Prostate gland (tissue), 2 donors: ENCODE data around the gene PTPRD. TPM values are rescaled to one million over a fixed set of nuclear protein-coding genes. Genes with fewer than 3 reads are reported as not detected.

Source experiments
- DNase-seq: peaks from one replicate; pipeline ENCODE4 v3.0.0-alpha.2; 2019; ENCODE audit warnings: low spot score
- H3K27ac ChIP-seq, 2 donors: fragments of 200-600 bp; sonication (generic); 2 replicates each; pipeline ENCODE4 v1.5.1; 2017 to 2019
- H3K27me3 ChIP-seq: fragments of 200-600 bp; sonication (generic); replicated peaks from 2 replicates; pipeline ENCODE4 v1.5.1; 2019; ENCODE audit not compliant: insufficient read depth
- H3K36me3 ChIP-seq, 2 donors: fragments of 200-600 bp; sonication (generic); 1 replicate in 1 of 2; 2 replicates in 1 of 2; pipeline versions ENCODE4 v1.5.1 to v1.8.1; 2017 to 2019
- H3K4me1 ChIP-seq: fragments of 200-600 bp; sonication (generic); replicated peaks from 2 replicates; pipeline ENCODE4 v1.5.1; 2019
- H3K4me3 ChIP-seq, 2 donors: fragments of 200-600 bp; sonication (generic); 2 replicates each; pipeline ENCODE4 v1.5.1; 2017 to 2019
- H3K9me3 ChIP-seq: fragments of 200-600 bp; sonication (generic); 2 replicates; pipeline ENCODE4 v1.5.1; 2017
- POLR2A ChIP-seq: fragments of 450-650 bp; IDR thresholded peaks from one replicate; pipeline ENCODE4 v1.6.1; 2016; ENCODE audit warnings: antibody characterized with exemption, mild to moderate bottlenecking
- POLR2AphosphoS5 ChIP-seq: sonication (generic); formaldehyde crosslinking; IDR thresholded peaks from one replicate; pipeline ENCODE4 v1.6.1; 2017; ENCODE audit warnings: antibody characterized with exemption
- WGBS: methylation state at CpG from one replicate; pipeline ENCODE4 v1.1.5; 2018; 5-methylcytosine and 5-hydroxymethylcytosine counted together
- intact Hi-C: fragments of 100-400 bp; cut with DNase I; formaldehyde crosslinking; loops from one replicate; pipeline ENCODE4 v1.14.2; 2022
- total RNA-seq, 2 donors: library from RNA; depleted of rRNA; stranded (reverse); fragments of >200 nt; gene quantifications; one replicate each; pipeline ENCODE4 v1.1.0, GENCODE V29; 2016
- TF ChIP-seq, protein P1 (sequence below), 4 experiments: fragments of 200-600 bp in 2 of 4; fragments of 450-650 bp in 2 of 4; sonication (generic) in 2 of 4; IDR thresholded peaks; 1 replicate in 3 of 4; 2 replicates in 1 of 4; pipeline ENCODE4 v1.5.1; 2016 to 2019; ENCODE audit warnings: antibody characterized with exemption in 4 of 4, mild to moderate bottlenecking in 2 of 4, moderate library complexity in 2 of 4

PTPRD gene
- total RNA-seq, 2 donors from 2014 or later = 5.8 to 23.1 TPM

DNA sequence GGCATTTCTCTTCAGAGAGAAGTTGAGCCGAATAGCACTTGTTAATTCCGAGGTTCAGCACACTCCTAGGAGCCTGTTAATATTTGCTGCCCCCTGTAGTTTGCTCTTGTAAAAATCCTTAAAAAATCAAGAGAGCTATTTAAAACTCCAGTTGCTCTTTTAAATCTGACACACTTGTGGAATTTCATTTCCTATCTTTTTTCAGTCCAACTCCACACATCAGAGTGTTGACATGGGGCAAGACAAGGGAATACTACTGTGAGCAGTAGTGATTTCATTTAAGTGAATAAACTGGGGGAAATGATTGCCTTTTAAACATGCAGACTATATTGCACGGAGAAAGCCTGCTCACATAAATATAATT lies 1717.0 kb downstream of the PTPRD start:
- no peaks in the 10 kb centered on the region for H3K9me3 ChIP-seq
- no peak for DNase-seq
- no peaks in the 10 kb centered on the region for H3K36me3 ChIP-seq
- no peaks in the 10 kb centered on the region for H3K4me1 ChIP-seq
- WGBS = 26% methylated on average over 3 of the region's 3 CpGs
- H3K27me3 ChIP-seq = no peaks in the 10 kb centered on the region
- H3K4me3 ChIP-seq = no peak overlapping the region
- intact Hi-C loops = loop anchor here (5.0 kb wide), 2 partner anchors 409 to 1324 kb away; no protein-coding TSS in a partner anchor
- no peak overlapping the region for H3K27ac ChIP-seq
- no peak for TF ChIP-seq POLR2A
- TF ChIP-seq, protein P1, sequence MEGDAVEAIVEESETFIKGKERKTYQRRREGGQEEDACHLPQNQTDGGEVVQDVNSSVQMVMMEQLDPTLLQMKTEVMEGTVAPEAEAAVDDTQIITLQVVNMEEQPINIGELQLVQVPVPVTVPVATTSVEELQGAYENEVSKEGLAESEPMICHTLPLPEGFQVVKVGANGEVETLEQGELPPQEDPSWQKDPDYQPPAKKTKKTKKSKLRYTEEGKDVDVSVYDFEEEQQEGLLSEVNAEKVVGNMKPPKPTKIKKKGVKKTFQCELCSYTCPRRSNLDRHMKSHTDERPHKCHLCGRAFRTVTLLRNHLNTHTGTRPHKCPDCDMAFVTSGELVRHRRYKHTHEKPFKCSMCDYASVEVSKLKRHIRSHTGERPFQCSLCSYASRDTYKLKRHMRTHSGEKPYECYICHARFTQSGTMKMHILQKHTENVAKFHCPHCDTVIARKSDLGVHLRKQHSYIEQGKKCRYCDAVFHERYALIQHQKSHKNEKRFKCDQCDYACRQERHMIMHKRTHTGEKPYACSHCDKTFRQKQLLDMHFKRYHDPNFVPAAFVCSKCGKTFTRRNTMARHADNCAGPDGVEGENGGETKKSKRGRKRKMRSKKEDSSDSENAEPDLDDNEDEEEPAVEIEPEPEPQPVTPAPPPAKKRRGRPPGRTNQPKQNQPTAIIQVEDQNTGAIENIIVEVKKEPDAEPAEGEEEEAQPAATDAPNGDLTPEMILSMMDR (IDR thresholded peaks at IDR 0.05) = peak in 3 of 4 experiments; percentile 47 to 59 (median 51)
- TF ChIP-seq POLR2AphosphoS5 = no peak

DNA sequence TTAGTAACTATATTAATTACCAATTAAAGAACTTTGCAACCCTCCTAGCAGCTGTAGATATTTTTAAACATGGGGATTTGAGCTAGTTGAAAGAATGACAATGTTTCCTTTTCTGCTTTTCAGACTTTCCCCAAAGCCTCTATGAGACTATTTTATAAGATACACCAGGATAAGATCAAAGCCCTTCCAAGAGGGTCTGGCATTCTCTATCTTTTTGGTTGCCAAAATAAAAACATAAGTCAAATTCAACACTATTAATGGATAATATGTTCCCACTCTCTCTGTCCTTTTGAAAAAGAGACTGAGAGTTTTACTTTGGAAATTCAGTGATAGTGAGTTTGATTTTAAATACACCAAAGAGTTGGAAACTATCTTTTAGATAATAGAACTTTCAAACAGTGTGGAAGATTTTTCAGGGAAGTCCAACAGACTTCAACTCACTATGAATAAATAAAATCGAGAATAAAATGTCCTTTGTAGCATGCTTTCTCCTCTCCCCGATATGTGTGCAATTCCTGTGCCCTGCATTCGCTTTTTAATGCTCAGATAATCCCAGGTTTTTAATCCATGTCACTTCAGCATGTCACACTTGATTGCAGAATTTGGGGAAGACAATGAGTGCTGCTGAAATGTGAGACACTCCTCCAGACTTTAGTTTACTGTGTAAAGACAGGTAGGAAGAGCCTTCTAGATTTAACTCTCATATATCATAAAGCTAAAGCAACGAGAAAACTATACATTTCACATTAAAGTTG lies 1717.5 kb downstream of the PTPRD start:
- 15% methylated on average over 4 of the region's 4 CpGs for WGBS

DNA sequence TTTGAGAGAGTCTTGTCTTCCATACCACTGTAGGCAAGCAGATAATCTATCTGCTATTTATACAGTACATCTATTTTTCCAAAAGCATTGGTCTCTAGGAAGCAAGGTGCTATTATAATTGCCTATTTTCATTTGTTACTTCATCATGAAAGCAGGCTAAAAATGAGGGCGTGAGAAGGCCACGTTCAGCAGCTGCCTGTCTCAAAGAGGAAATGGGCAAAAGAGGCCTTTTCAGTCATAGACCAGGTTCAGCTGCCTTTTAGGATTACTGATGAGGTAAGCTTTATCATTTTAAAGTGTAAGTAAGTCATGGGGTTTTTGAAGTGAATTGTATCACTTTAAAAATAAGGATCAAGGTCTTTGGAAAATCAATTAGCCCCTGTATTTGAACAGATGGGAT lies 1722.1 kb downstream of the PTPRD start:
- Histone ChIP-seq H3K27me3 (no peaks in the 10 kb centered on the region), H3K27ac (no peak overlapping the region), H3K9me3 (no peaks in the 10 kb centered on the region), H3K36me3 (no peaks in the 10 kb centered on the region), H3K4me3 (no peak overlapping the region), H3K4me1 (no peaks in the 10 kb centered on the region)
- WGBS = 90% methylated on average over 2 of the region's 2 CpGs
- DNase-seq = no peak
- intact Hi-C loops = no loop called here
- TF ChIP-seq, protein P1 (IDR thresholded peaks at IDR 0.05) = no peak
- TF ChIP-seq POLR2A (no peak), POLR2AphosphoS5 (no peak)

More for the DNA sequence above, 1717.5 kb downstream of the PTPRD start:
- intact Hi-C loops = loop anchor here (5.0 kb wide), 2 partner anchors 408 to 1323 kb away; no protein-coding TSS in a partner anchor
- no peak overlapping the region for H3K27ac ChIP-seq
- no peak overlapping the region for H3K4me3 ChIP-seq
- TF ChIP-seq POLR2A (no peak), POLR2AphosphoS5 (no peak)
- TF ChIP-seq, protein P1 (IDR thresholded peaks at IDR 0.05) = no peak
- no peaks in the 10 kb centered on the region for H3K27me3 ChIP-seq
- no peak for DNase-seq
- H3K36me3 ChIP-seq = no peaks in the 10 kb centered on the region
- no peaks in the 10 kb centered on the region for H3K4me1 ChIP-seq
- H3K9me3 ChIP-seq = no peaks in the 10 kb centered on the region

DNA sequence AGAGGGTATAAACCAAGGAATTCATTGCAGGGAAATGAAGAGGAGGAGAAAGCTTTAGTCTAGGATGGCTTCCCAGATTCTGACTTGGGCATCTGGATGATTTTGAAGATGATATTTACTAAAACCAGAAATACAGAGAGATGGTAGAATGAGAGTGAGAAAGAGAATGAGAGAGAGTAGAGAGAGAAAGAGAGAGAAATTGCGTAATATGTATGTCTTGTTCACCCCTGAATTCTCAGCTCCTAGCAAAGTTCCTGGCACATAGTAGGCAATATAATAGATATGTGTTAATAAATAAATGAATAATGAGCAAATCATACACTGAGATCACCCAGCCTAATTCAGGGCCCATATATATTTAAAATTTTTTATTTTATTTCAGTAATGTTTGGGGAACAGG lies 1723.7 kb downstream of the PTPRD start:
- Histone ChIP-seq H3K36me3 (no peaks in the 10 kb centered on the region), H3K9me3 (no peaks in the 10 kb centered on the region), H3K27ac (no peak overlapping the region), H3K4me3 (no peak overlapping the region), H3K27me3 (no peaks in the 10 kb centered on the region), H3K4me1 (no peaks in the 10 kb centered on the region)
- no peak for DNase-seq
- TF ChIP-seq, protein P1 (IDR thresholded peaks at IDR 0.05) = no peak
- TF ChIP-seq POLR2AphosphoS5 (no peak), POLR2A (no peak)
- 98% methylated on average over 1 of the region's 1 CpG for WGBS
- intact Hi-C loops = no loop called here

DNA sequence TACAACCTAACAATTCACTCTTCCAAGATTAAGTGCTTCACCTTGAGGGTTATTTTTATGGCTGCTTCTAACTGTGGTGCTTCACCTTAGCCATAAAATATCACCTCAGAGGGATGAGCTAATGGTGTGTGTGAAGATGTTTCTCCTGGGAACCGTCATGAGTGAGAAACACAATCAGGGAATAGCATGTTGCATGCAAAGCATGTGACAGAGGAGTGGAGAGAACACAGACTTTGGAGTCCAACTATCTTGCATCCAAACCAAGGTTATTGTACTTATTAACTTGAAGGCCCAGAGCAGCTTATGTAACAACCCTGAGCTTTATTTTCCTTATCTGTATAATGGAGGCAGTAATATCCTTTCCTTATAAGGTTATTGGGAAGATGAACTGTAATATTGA lies 1724.2 kb downstream of the PTPRD start:
- no peaks in the 10 kb centered on the region for H3K27me3 ChIP-seq
- H3K9me3 ChIP-seq = no peaks in the 10 kb centered on the region
- H3K4me3 ChIP-seq = no peak overlapping the region
- 74% methylated on average over 1 of the region's 1 CpG for WGBS
- H3K27ac ChIP-seq = no peak overlapping the region
- no peak for DNase-seq
- no peaks in the 10 kb centered on the region for H3K36me3 ChIP-seq
- TF ChIP-seq, protein P1 (IDR thresholded peaks at IDR 0.05) = no peak
- TF ChIP-seq POLR2A = no peak
- no peak for TF ChIP-seq POLR2AphosphoS5
- intact Hi-C loops = no loop called here
- H3K4me1 ChIP-seq = no peaks in the 10 kb centered on the region
